ENCODE data around the gene HSPBAP1.
"Not testable (repeated sequence)": the region's sequence is repeated elsewhere in the genome, so short reads cannot be mapped to it uniquely, and the experiment has no call there.

DNA sequence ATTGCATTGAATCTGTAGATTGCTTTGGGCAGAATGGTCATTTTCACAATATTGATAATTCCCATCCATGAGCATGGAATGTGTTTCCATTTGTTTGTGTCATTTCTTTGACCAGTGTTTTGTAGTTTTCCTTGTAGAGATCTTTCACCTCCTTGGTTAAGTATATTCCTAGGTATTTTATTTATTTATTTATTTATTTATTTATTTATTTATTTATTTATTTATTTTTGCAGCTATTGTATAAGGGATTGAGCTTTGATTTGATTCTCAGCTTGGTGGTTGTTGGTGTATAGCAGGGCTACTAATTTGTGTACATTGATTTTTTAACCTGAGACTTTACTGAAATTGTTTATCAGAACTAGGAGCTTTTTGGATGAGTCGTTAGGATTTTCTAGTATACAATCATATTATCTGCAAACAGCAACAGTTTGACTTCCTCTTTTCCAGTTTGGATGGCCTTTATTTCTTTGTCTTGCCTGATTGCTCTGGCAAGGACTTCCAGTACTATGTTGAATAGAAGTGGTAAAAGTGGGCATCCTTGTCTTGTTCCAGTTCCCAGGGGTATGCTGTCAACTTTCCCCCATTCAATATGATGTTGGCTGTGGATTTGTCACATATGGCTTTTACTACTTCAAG, 82.9 kb downstream of the HSPBAP1 start:
- TF ChIP-seq, protein P1, sequence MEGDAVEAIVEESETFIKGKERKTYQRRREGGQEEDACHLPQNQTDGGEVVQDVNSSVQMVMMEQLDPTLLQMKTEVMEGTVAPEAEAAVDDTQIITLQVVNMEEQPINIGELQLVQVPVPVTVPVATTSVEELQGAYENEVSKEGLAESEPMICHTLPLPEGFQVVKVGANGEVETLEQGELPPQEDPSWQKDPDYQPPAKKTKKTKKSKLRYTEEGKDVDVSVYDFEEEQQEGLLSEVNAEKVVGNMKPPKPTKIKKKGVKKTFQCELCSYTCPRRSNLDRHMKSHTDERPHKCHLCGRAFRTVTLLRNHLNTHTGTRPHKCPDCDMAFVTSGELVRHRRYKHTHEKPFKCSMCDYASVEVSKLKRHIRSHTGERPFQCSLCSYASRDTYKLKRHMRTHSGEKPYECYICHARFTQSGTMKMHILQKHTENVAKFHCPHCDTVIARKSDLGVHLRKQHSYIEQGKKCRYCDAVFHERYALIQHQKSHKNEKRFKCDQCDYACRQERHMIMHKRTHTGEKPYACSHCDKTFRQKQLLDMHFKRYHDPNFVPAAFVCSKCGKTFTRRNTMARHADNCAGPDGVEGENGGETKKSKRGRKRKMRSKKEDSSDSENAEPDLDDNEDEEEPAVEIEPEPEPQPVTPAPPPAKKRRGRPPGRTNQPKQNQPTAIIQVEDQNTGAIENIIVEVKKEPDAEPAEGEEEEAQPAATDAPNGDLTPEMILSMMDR (conservative IDR thresholded peaks at IDR 0.05; ENCODE audit: low read length) = not testable (repeated sequence)
- TF ChIP-seq EZH2phosphoT487 (IDR thresholded peaks at IDR 0.05; ENCODE audit: borderline replicate concordance) = not testable (repeated sequence)
